HG03097 (cell line): Measurements from ENCODE around the gene PARD3B.

Experiments used
- ATAC-seq: cut with Tn5 transposase; IDR thresholded peaks from one replicate; pipeline ENCODE4 v1.9.1; 2021; ENCODE audit not compliant: unreplicated experiment, low FRiP score

PARD3B gene

DNA sequence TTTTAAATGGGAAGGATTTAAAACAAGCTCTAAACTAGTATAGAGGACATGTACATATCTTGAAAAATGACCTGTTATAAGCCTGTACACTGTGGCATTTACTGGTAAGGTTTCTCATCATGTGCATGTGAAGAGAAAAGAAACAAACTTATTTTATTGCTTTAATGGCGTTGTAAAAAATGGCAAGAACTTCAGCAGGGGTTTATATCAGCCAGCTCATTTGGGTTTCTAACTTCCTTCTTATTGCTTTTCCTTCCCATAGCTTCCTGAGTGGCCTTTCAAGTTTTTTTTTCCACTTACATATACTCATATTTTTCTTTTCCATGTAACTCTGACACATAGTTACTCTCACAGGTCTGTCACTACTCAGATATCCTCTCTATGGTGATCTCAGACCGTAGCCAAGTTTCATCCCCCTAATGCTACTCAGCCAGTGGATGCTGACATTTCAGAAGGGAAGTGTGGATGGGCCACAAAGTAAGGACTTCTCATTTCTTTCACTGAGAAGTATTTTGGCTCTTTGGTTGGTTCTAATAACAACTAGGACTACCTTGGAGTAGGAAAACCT is 198.2 kb downstream of the PARD3B start:
- ATAC-seq, result no peak

DNA sequence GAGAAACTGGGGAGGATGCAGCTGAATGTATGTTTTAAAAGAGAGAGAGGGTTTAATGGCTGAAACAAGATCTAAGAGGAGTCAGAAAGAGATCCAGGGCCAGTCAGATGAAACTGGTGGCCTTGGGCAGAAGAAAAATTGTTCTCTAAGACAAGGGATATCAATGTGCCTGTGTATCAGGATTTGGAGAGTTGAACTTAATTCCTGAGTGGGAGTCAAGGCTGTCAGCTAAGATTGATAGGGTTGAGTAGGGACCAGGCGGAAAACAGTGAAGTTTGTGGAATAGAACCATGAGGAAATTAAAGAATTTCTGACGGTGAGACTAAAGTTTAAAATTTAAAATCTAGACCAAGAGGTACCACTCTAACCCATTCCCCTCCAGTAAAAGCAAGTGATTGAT is 199.2 kb downstream of the PARD3B start:
- ATAC-seq, result no peak

DNA sequence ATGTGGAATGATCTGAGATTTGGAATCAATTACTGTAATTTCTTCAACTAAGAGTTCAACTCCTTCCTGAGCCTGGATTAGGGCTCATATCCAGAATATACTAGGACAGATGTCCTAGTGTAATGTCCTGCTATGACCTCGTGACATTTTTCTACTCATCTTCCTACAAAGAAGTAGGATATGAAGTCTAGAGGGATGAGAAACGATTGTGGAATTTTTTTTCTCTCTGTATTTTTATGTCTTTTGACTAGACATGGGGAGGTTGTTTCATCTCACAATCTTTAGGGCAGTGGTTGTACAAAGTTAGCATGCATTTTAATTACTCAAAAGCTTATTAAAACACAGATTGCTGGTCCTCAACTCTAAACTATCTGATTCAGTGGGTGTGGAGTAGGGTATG is 203.0 kb downstream of the PARD3B start:
- ATAC-seq, result no peak

DNA sequence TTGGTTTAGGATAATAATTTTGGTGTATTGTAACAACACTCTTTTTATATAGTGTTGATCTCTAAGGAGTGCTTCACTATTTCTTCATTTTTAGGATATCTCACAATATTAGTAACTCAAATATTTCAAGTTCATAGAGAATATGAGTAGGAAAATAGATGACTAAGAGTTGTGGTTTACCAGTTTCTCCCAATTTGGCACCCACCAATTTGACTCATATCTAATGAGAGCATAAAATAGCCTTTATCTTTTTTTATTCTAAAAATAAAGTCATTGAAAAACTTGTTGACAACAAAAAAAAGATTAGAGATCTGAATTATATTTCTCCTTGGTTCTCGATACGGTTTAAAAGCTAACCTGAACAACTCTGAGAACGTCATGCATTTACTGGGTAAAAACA is 204.0 kb downstream of the PARD3B start:
- ATAC-seq, result no peak

DNA sequence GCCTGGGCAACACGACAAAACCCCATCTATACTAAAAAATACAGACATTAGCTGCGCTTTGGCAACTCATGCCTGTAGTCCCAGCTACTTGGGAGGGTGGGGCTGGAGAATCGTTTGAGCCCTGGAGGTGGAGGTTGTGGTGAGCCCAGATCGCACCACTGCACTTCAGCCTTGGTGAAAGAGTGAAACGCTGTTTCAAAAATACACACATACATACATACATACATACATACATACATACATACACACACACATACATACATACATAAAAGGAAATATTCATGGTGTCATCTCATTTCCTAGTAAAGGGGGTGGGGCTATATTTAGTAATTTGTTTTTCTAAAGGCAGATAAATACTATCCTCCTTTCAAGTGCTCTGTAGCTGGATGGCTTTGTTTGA is 205.1 kb downstream of the PARD3B start:
- no peak for ATAC-seq

DNA sequence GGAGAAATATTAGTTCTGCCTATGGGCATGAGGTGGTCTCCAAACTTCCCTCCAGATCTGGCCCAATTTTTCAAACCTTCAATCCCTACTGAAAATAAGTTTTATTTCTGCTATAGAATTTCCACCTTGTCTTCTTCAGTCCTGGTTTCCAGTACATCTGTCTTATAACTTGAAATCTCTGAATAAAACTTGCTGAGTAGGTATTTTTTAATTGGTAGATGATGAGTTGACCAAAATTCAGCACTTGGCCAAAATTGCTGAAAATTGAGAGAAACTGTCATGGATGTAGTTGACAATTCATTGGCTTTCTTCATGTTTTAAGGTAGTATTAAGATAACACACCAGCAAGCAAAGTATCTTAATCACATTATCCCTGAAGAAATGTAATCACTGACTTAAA is 206.2 kb downstream of the PARD3B start:
- no peak for ATAC-seq

DNA sequence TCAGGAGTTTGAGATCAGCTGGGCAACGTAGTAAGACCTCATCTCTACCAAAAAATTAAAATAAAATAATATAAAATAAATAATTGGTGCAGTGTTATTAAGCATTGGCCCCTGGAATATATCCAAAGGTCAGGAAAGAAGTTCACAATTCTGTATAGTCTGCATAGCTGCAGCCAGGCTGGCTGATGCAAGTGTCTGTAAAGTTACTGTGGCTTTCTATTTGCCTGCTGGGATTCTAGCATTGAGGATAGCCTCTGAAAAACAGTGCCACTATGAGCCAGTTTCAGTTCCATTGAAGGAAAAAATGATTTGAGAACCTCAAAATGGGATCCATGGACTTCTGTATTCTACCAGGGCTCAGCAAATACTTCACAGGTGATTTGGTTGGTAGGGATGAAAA is 208.6 kb downstream of the PARD3B start:
- no peak for ATAC-seq

DNA sequence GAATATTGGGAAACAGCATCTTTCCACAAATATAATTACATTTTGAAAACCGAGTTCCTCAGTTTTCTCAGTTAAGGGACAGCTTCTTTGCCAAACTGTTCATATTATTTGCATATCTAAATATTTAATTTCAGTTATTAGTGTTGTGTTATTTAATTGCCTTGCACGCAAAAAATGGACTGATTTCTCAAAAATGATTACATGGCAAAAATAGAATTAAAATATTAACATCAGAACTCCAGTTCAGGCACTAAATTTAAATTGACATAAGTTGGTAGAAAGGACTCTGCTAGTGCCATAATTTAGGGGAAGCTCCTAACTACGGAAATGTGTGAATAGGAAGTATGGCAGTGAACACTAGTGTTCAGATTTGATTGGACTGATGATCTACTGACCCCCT is 209.6 kb downstream of the PARD3B start:
- ATAC-seq, result no peak

DNA sequence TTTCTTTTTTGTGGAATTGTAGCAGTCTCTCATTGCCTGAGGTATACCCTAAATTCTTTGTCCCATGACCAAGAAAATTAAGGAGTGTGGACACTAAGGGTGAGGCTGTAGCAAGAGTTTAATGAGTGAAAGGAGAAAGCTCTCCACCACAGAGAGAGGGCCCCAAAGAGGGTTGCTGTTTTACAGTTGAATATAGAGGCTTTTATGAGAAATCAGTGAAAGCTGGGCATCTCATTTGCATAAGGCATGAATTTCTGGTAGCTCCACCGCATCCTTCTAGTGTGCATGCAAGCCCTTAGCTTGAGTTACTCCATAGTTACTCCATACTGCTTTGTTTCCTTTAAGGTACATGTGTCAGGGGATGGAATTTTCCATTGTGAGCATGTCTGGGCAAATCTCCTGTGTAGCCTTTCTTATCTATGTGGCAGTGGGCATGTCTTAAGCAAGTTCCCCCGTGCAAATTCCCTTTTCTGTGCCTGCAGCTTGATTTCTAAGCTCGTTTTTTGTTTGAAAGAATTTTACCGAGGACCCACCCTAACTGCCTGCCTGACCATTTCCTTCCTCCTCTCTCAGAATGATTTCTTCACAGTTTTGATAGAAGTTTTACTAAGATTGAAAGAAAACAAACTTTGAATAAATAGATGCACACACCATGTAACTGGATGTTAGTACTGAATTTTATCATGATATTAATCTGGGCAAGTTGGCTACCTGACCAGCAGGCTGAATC is 218.9 kb downstream of the PARD3B start:
- no peak for ATAC-seq

DNA sequence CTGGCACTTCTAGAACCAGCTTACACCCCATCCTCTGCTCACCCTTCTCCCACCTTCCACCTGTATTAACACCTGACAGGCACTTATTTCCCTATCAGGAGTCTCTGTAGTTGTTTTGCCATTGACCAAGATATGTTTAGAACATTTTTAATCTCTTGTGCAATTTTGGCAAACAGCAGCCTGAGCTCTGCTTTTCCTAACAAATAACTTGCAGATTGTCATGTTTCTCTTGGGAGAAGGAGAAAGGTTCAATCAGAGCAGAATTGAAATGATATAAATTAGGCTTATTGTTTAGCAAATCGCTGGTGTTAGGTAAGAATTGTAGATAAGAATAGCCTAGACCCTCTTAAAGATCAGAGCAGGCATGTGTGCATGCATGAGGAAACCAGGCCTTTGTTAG is 225.5 kb downstream of the PARD3B start:
- no peak for ATAC-seq

DNA sequence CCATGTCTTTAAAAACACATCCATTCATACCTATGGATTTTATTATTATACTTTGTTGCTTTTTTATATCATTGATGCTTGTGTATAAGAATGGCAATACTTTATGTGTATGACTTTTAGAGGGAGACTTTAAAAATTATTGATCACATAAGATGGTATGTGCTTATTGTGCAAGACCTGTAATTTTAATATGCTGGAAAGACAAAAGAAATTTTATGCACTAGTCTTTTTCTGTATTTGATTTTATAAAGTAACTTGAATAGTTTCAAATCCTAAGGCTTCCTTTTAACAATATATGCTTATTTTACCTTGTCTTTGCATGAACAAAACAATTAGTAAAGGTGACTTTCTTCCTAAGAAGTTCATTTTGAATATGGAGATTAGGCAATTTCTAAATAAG is 226.4 kb downstream of the PARD3B start:
- ATAC-seq, result no peak

DNA sequence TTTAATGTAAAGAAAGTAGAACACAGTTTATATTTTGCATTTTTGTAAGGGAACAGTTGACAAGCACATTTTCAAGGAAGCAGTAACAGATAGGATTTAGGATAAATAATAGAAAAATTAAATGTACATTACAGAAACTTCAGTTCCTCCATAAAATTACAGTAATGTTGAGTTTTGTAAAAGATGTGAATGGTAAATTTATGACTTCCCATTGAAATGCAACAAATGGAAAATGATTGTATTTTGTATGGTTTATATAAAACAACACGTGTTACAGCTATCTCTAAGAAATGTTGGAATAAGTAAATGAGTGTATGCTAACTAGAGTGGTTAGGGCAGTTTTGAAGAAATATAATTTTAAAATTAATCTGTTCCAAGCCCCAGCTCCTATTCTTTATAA is 227.3 kb downstream of the PARD3B start:
- ATAC-seq, result no peak

DNA sequence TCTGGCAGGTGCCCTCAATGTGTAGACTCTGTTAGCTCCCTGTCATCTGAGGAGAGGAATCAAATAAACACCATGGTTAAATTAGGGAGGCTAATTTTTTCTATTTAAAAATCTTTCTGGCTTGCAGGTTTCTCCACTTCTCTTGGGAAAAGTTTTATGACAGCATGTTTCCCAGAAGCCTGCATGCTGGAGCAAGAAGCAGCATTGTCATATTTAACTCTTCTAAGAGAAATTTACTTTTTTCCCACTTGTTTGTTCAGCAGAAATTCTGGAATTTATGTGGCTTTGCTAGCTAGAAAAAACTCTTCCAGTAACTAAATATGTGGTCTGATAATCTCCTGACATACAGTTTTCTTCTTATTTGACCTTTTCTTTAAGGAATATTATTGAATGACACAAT is 230.5 kb downstream of the PARD3B start:
- ATAC-seq, result no peak

DNA sequence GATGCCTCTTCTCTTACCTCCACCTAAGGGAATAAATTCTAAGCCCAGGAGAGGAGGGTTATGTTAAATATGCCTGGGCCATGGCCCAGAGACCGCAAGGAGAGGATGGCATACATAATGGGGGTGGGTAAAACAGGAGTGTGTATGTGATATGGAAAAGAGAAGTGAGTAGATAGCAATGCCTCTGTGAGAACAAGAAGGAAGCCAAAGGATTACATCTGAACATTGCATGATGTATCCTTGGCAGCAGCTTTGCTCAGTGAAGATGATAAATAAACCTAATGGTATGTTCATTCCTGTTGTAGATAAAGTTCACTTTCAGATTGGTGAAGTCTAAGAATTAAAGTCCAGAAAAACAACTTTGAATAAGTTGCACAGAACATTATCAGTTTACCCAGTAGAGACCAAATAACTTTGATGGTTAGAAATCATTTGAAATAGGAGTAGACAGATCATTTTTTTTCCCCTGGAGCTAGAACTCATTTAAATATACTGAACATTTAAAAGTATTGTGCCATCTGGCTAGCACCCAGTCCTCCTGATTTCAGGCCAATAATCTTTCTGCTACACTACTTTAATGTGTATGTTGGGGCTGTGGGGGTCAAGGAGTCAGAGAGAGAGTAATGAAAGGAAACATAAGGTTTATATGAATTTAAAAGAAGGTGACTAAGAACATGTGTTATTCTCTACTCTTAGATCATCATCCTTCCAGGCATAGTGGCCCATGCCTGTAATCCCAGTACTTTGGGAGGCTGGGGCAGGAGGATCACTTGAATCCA is 231.7 kb downstream of the PARD3B start:
- no peak for ATAC-seq

DNA sequence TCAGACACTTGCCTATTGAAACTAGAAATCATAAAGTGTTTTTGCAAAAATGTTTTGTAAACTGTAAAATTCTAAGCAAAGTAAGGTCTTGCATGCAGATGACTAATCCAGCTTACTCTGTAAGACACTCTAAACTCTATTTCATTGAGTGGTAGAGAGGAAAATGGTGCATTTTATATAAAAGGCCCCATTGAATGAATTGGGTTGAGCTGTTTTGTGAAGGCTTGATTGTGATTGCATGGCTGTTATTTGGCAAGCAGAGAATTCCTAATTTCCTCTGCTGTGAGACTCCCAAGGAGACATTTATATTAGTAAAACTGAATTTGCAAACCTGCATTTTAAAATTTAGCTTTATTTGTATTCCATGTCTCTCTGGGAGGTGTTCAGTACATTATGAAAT is 234.5 kb downstream of the PARD3B start:
- ATAC-seq, result no peak

DNA sequence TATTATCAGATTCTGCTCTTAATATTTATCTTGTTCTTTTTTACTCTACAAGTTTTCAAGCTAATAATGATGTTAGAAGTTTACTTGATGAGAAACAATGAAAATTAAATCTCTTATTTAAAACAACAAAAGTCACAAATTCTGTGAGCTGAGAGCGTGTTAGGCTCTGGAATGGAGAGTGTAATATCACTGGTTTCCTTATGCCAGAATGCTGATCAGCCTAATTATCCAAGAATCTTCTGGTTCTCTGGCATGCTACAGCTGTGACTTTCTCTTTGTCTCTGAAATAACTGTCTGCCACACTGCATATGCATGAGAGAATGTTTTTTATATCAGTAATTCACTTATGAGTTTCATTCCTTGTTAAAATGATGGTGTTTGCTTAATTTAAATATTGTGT is 236.7 kb downstream of the PARD3B start:
- no peak for ATAC-seq

DNA sequence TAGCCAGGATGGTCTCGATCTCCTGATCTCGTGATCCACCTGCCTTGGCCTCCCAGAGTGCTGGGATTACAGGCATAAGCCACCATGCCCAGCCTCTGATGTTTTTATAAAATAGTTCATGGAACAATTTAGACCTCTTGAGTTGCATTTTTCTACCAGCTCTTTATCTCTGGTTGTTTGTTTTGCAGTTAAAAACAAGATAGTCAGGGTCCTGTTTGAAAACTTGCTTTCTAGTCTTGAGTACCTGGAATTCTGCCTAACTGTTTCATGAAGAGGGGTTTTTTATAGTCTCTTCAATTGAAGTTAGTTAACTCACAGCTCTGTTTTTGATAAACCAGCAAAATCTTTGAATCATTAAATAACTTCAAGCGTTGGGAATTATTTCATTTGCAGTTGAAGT is 244.8 kb downstream of the PARD3B start:
- ATAC-seq, result no peak

DNA sequence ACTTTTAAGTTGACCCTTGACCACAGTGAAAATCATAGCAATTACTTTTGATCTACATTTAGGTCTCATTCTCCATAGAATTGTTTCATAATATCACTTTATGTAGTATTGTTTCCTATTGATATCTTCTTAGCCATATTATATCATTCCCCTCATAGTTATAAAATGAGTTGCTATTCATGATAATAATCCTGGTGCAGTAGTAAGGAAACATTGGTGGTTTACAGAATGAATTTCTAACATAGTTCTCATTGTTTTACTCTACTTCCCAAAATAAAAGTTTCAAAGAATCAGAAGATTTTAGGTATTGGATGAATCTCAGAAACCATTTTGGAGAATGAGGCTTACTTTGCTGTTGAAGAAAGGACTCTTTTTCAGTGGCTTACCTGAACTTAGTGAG is 246.0 kb downstream of the PARD3B start:
- ATAC-seq, result no peak

DNA sequence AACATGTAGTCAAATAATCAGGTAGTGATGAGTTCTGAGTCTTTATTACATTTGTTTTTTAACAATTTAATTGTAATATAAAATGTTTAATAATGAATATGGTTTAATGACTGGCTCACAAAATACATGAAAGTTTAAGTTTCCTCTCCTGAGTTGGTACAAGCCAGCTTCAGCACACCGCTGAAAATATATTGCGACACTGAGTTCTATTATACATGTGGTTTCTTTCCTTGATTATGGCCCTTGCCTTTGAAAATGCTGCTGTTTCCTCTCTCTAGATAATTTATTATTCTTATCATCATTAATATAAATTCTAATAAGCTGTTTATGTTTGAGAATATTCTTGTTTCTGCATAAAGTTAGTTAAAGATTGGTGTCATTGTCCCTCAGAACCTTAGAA is 249.3 kb downstream of the PARD3B start:
- ATAC-seq, result no peak

DNA sequence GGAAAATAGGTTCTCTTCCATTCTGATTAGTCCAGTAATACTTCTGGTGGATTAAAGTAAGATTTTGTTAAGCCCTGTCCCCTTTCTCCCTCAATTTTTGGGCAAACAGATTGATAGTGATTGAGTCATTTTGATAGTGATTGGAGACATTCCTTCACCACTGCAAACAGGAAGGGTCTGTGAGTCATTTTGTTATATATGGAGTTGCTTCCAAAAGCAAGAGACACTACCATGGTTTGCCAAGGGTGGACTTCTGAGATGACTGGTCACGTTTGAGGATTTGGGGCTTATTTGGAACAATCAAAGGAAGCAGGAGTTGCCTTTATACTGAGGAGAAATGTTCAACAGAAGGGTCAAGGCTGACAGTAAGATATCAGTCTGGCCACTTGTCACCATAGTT is 249.9 kb downstream of the PARD3B start:
- no peak for ATAC-seq

DNA sequence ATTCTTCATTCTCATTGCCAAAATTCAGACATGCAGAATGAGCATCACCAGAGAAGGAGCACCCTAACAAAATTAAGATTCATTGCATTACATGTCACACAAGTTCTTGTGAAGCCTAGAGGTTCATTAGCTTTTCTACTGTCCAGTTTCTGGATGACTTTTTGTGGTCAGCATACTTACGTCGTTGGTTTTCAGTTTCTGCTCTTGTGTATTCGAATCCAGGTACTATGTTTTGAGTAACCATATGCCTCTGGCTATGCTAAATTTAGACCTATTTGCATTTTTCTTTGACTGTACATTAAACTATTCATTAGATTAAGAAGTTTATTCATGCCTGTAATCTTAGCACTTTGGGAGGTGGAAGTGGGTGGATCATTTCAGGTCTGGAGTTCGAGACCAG is 251.3 kb downstream of the PARD3B start:
- ATAC-seq, result no peak

DNA sequence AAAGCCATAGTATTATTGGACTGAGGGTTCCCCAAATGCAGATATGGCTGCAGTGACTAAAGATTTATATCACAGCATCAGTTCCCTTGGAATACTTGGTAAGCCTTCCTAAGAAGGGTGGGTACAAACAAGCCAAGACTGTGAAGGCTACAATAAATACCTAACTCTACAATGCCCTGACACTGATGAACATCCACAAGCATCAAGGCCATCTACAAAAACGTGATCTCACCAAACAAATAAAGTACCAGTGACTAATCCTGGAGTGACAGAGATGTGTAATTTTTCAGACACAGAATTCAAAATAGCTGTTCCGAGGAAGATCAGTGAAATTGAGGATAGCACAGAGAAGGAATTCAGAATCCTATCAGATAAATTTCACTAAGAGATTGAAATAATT is 254.5 kb downstream of the PARD3B start:
- no peak for ATAC-seq
